GM23248 (cell line): ENCODE measurements around the gene HNRNPA1L2. TPM values are rescaled to one million over a fixed set of nuclear protein-coding genes. Genes with fewer than 3 reads are reported as not detected.
"Not testable (repeated sequence)": the region's sequence is repeated elsewhere in the genome, so short reads cannot be mapped to it uniquely, and the experiment has no call there.

Source experiments
- DNase-seq: peaks from one replicate; pipeline ENCODE4 v3.0.0-alpha.2; 2015
- H2AFZ ChIP-seq: fragments of 200-600 bp; sonication (generic); 2 replicates; pipeline ENCODE4 v1.6.1; 2016; ENCODE audit warnings: antibody characterized with exemption
- H3F3A ChIP-seq: fragments of 200-600 bp; sonication (generic); 2 replicates; pipeline ENCODE4 v1.6.1; 2016; ENCODE audit warnings: mild to moderate bottlenecking, antibody characterized with exemption, mixed run types; ENCODE audit not compliant: insufficient read depth
- H3K27ac ChIP-seq: fragments of 200-600 bp; sonication (generic); 2 replicates; pipeline ENCODE4 v1.5.1; 2016; ENCODE audit warnings: mild to moderate bottlenecking
- H3K27me3 ChIP-seq: fragments of 200-600 bp; sonication (generic); replicated peaks from 2 replicates; pipeline ENCODE4 v1.6.1; 2016; ENCODE audit warnings: mild to moderate bottlenecking; ENCODE audit not compliant: insufficient read depth
- H3K36me3 ChIP-seq: fragments of 200-600 bp; sonication (generic); 2 replicates; pipeline ENCODE4 v1.6.1; 2016; ENCODE audit warnings: low read depth, mild to moderate bottlenecking
- H3K4me1 ChIP-seq: fragments of 200-600 bp; sonication (generic); 2 replicates; pipeline ENCODE4 v1.6.1; 2016; ENCODE audit warnings: mild to moderate bottlenecking; ENCODE audit not compliant: insufficient read depth
- H3K4me2 ChIP-seq: fragments of 200-600 bp; sonication (generic); one replicate; pipeline ENCODE4 v1.6.1; 2016; ENCODE audit warnings: mild to moderate bottlenecking; ENCODE audit not compliant: unreplicated experiment
- H3K4me3 ChIP-seq: fragments of 200-600 bp; sonication (generic); 2 replicates; pipeline ENCODE4 v1.5.1; 2016; ENCODE audit warnings: mild to moderate bottlenecking
- H3K79me2 ChIP-seq: fragments of 200-600 bp; sonication (generic); 2 replicates; pipeline ENCODE4 v1.6.1; 2016; ENCODE audit warnings: mild to moderate bottlenecking; ENCODE audit not compliant: insufficient read depth
- H3K9ac ChIP-seq: fragments of 200-600 bp; sonication (generic); 2 replicates; pipeline ENCODE4 v1.6.1; 2016; ENCODE audit warnings: mild to moderate bottlenecking
- H3K9me2 ChIP-seq: fragments of 200-600 bp; sonication (generic); 2 replicates; pipeline ENCODE4 v1.6.1; 2016; ENCODE audit warnings: mixed run types, mild to moderate bottlenecking, moderate library complexity; ENCODE audit not compliant: insufficient read depth
- H3K9me3 ChIP-seq: fragments of 200-600 bp; sonication (generic); one replicate; pipeline ENCODE4 v1.6.1; 2017; ENCODE audit warnings: low read depth
- H4K20me1 ChIP-seq: fragments of 200-600 bp; sonication (generic); 2 replicates; pipeline ENCODE4 v1.6.0; 2016; ENCODE audit not compliant: insufficient read depth
- EZH2 ChIP-seq: fragments of 200-600 bp; sonication (generic); IDR thresholded peaks from 2 replicates; pipeline ENCODE4 v1.6.1; 2018; ENCODE audit warnings: antibody characterized with exemption, mild to moderate bottlenecking; ENCODE audit not compliant: insufficient read depth, poor library complexity, severe bottlenecking
- EZH2phosphoT487 ChIP-seq: fragments of 200-600 bp; sonication (generic); IDR thresholded peaks from 2 replicates; pipeline ENCODE4 v1.6.1; 2018; ENCODE audit warnings: antibody characterized with exemption, moderate library complexity, mild to moderate bottlenecking, low read depth; ENCODE audit not compliant: insufficient read depth
- WGBS, 2 experiments: methylation state at CpG; one replicate each; pipeline ENCODE4 v1.1.6; 2015 to 2017; ENCODE audit warnings: low lambda C conversion rate in 2 of 2, low coverage in 1 of 2; ENCODE audit errors: missing lambda C conversion rate in 2 of 2; 5-methylcytosine and 5-hydroxymethylcytosine counted together
- in situ Hi-C: fragments of 300-500 bp; cut with MboI; formaldehyde crosslinking; loops from 2 replicates; pipeline ENCODE4 v1.15.0; 2020
- polyA plus RNA-seq: library from polyadenylated mRNA; unstranded; fragments of >200 nt; fragmentation: Nextera tagmentation; extraction: Ambion mirVana; gene quantifications from 2 replicates; pipeline ENCODE4 v1.2.1, GENCODE V29; 2016
- total RNA-seq: library from RNA; depleted of rRNA; stranded (reverse); fragments of >200 nt; shearing (Covaris generic); gene quantifications from 2 replicates; pipeline ENCODE4 v1.2.3, GENCODE V29; 2014; rRNA removed

The HNRNPA1L2 gene
- 1.2 and 1.9 TPM in 2 replicates for total RNA-seq
- polyA plus RNA-seq = 5.7 and 8.5 TPM in 2 replicates

- DNase-seq = no peak
- no peaks in the 10 kb centered on the region for H3K4me1 ChIP-seq
- TF ChIP-seq EZH2 (no peak), EZH2phosphoT487 (no peak)
- 94 to 99% methylated on average over 7 of the region's 7 CpGs for WGBS, 2 experiments
- peaks cover 6% of the 10 kb centered on the region for H3F3A ChIP-seq
- in situ Hi-C loops = no loop called here
- no peaks in the 10 kb centered on the region for H3K79me2 ChIP-seq
- no peaks in the 10 kb centered on the region for H3K27me3 ChIP-seq
- no peaks in the 10 kb centered on the region for H4K20me1 ChIP-seq
- H3K27ac ChIP-seq = no peak within 1 kb of the TSS
- H2AFZ ChIP-seq = no peak within 1 kb of the TSS
- no peak within 1 kb of the TSS for H3K4me3 ChIP-seq
- H3K9me3 ChIP-seq = no peaks in the 10 kb centered on the region
- no peak within 1 kb of the TSS for H3K9ac ChIP-seq
- H3K36me3 ChIP-seq = 0 out of 2 replicates have a peak, but pooled peaks cover 5% of the 10 kb centered on the region
- no peak within 1 kb of the TSS for H3K4me2 ChIP-seq
- H3K9me2 ChIP-seq = no peaks in the 10 kb centered on the region
Measured at GRCh38 chr13:52642131-52642530, at the start of gene HNRNPA1L2. Gene HNRNPA1L2 (plus strand): TSS chr13:52642431. CDS start chr13:52642493, 62 bp downstream.

GRCh38 chr13:52593175-52593574 lies 49.1 kb upstream of the HNRNPA1L2 start:
- H3K27me3 ChIP-seq, H3K9ac ChIP-seq, H3K36me3 ChIP-seq, H2AFZ ChIP-seq, H3K4me1 ChIP-seq, H3K4me3 ChIP-seq, H3K4me2 ChIP-seq, H4K20me1 ChIP-seq, H3K27ac ChIP-seq, DNase-seq, H3F3A ChIP-seq, in situ Hi-C loops, H3K9me2 ChIP-seq, H3K79me2 ChIP-seq, H3K9me3 ChIP-seq: not testable (repeated sequence)
- 83 to 88% methylated on average over 3 of the region's 3 CpGs for WGBS, 2 experiments

- H3K4me1 ChIP-seq, H3K27ac ChIP-seq, H3K9ac ChIP-seq, H3F3A ChIP-seq, H3K4me3 ChIP-seq, H3K9me2 ChIP-seq, in situ Hi-C loops, H3K27me3 ChIP-seq, H3K36me3 ChIP-seq, DNase-seq, H4K20me1 ChIP-seq, H2AFZ ChIP-seq, H3K4me2 ChIP-seq, H3K9me3 ChIP-seq, H3K79me2 ChIP-seq: not testable (repeated sequence)
- 82% methylated on average over 3 of the region's 3 CpGs for WGBS, 2 experiments
Measured at GRCh38 chr13:52593812-52594211, 48.4 kb upstream of the HNRNPA1L2 start.

GRCh38 chr13:52594295-52594694 lies 47.9 kb upstream of the HNRNPA1L2 start:
- H3K36me3 ChIP-seq, H3K4me1 ChIP-seq, H3K4me3 ChIP-seq, in situ Hi-C loops, H3K4me2 ChIP-seq, H3K27ac ChIP-seq, H3K27me3 ChIP-seq, DNase-seq, H3K79me2 ChIP-seq, H4K20me1 ChIP-seq, H3K9me3 ChIP-seq, H3K9ac ChIP-seq, H3K9me2 ChIP-seq, H2AFZ ChIP-seq: not testable (repeated sequence)
- H3F3A ChIP-seq = peaks cover 10% of the 10 kb centered on the region
- WGBS, 2 experiments = 60 to 68% methylated on average over 7 of the region's 7 CpGs

GRCh38 chr13:52597676-52598075 lies 44.6 kb upstream of the HNRNPA1L2 start:
- Histone ChIP-seq H3K9me3 (no peaks in the 10 kb centered on the region), H3F3A (peaks cover 14% of the 10 kb centered on the region), H3K4me1 (peaks cover 14% of the 10 kb centered on the region), H3K4me3 (no peak overlapping the region), H3K27ac (no peak overlapping the region), H4K20me1 (no peaks in the 10 kb centered on the region), H3K27me3 (no peaks in the 10 kb centered on the region), H3K9ac (no peak overlapping the region), H2AFZ (no peak overlapping the region), H3K79me2 (peaks cover 9% of the 10 kb centered on the region; the same call in 1 of the 2 replicates), H3K9me2 (no peaks in the 10 kb centered on the region), H3K4me2 (no peak overlapping the region), H3K36me3 (no peaks in the 10 kb centered on the region)
- in situ Hi-C loops = no loop called here
- no peak for TF ChIP-seq EZH2
- no peak for TF ChIP-seq EZH2phosphoT487
- 97% methylated on average over 4 of the region's 4 CpGs for WGBS, 2 experiments
- no peak for DNase-seq
